Measurements from ENCODE around the gene ATP8A2. TPM values are rescaled to one million over a fixed set of nuclear protein-coding genes. Genes with fewer than 3 reads are reported as not detected.

ATP8A2 gene
- total and polyA plus RNA-seq, 10 of the 15 experiments (the other 5 are each of a cell fraction or from before 2014, with no cell fraction given), result 0.01 to 0.04 (median 0.04) TPM; not detected in 7

- Histone ChIP-seq H3K27me3 (replicated peaks in 1 of 2; ENCODE audit: control insufficient read depth in 2 of 2, insufficient read depth in 2 of 2, low read length in 1 of 2) (no peaks in the 10 kb centered on the region), H3K9ac (ENCODE audit: control insufficient read depth, insufficient read depth, low read length) (no peak overlapping the region), H3K36me3 (ENCODE audit: control insufficient read depth in 2 of 2, insufficient read depth in 2 of 2, low read length in 1 of 2) (no peaks in the 10 kb centered on the region), H2AFZ (ENCODE audit: control insufficient read depth, low read depth, low read length) (no peak overlapping the region), H3K9me3 (replicated peaks; ENCODE audit: control insufficient read depth, insufficient read depth, low read length) (no peaks in the 10 kb centered on the region), H4K20me1 (ENCODE audit: control insufficient read depth, insufficient read depth) (no peaks in the 10 kb centered on the region; the same call in 1 of the 2 replicates), H3K27ac (ENCODE audit: control insufficient read depth, insufficient read depth) (no peak overlapping the region), H3K4me1 (ENCODE audit: control insufficient read depth, insufficient read depth, low read length) (no peaks in the 10 kb centered on the region), H3K79me2 (ENCODE audit: control insufficient read depth, insufficient read depth, low read length) (no peaks in the 10 kb centered on the region), H3K4me3 (no peak overlapping the region), H3K4me2 (ENCODE audit: control insufficient read depth, insufficient read depth) (no peak overlapping the region)
- RAD21 ChIA-PET (ENCODE audit: unreplicated experiment), result no interaction called here
- FAIRE-seq, result no peak
- intact Hi-C loops (cut with micrococcal nuclease; ENCODE audit: unreplicated experiment), result no loop called here
- BruUV-seq (replicated peaks), result no TSS peak
- WGBS (ENCODE audit: insufficient coverage, insufficient replicate concordance, low lambda C conversion rate, missing lambda C conversion rate), result 18% methylated on average over 7 of the region's 7 CpGs
- DNase-seq (ENCODE audit: low read depth, low spot score), result no peak
- CTCF ChIA-PET, result no interaction called here
- ATAC-seq, result no peak
- in situ Hi-C loops (cut with MboI), result no loop called here
- TF ChIP-seq SKIL (IDR thresholded peaks at IDR 0.05; ENCODE audit: low read depth, poor library complexity, severe bottlenecking) (no peak), EZH2 (IDR thresholded peaks at IDR 0.05; ENCODE audit: borderline replicate concordance, control insufficient read depth, low read depth, low read length) (no peak), TBL1XR1 (IDR thresholded peaks at IDR 0.05; ENCODE audit: low read depth, low read length) (no peak), JUNB (IDR thresholded peaks at IDR 0.05) (no peak), PAX5 (IDR thresholded peaks at IDR 0.05; ENCODE audit: borderline replicate concordance, low read depth, low read length) (no peak), STAT1 (conservative IDR thresholded peaks at IDR 0.05) (no peak), HDGF (IDR thresholded peaks at IDR 0.05) (no peak), NRF1 (conservative IDR thresholded peaks at IDR 0.05; ENCODE audit: low read depth, low read length) (no peak), BCL11A (IDR thresholded peaks at IDR 0.05; ENCODE audit: low read depth, low read length) (no peak)
- TF ChIP-seq, protein P1, sequence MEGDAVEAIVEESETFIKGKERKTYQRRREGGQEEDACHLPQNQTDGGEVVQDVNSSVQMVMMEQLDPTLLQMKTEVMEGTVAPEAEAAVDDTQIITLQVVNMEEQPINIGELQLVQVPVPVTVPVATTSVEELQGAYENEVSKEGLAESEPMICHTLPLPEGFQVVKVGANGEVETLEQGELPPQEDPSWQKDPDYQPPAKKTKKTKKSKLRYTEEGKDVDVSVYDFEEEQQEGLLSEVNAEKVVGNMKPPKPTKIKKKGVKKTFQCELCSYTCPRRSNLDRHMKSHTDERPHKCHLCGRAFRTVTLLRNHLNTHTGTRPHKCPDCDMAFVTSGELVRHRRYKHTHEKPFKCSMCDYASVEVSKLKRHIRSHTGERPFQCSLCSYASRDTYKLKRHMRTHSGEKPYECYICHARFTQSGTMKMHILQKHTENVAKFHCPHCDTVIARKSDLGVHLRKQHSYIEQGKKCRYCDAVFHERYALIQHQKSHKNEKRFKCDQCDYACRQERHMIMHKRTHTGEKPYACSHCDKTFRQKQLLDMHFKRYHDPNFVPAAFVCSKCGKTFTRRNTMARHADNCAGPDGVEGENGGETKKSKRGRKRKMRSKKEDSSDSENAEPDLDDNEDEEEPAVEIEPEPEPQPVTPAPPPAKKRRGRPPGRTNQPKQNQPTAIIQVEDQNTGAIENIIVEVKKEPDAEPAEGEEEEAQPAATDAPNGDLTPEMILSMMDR (IDR thresholded peaks at IDR 0.05 in 2 of 3, conservative IDR thresholded peaks at IDR 0.05 in 1 of 3; ENCODE audit: control insufficient read depth in 2 of 3, extremely low read depth in 1 of 3, insufficient read depth in 1 of 3, low read depth in 3 of 3, low read length in 3 of 3), result no peak
- SMC1A ChIA-PET (ENCODE audit: uncharacterized antibody, unreplicated experiment), result no interaction called here
- POLR2A ChIA-PET, result no interaction called here
Observed at GRCh38 chr13:25973576-25973975, 601.8 kb downstream of the ATP8A2 start.

Measured in GM12878 (cell line).